OCI-LY3 (cell line): Measurements from ENCODE around the gene TBATA.

Experiments
- EZH2phosphoT487 ChIP-seq: fragments of 200-600 bp; shearing (Covaris generic); IDR thresholded peaks from 2 replicates; pipeline ENCODE4 v1.6.1; 2018; ENCODE audit warnings: antibody characterized with exemption, mixed run types, low read depth
- TF ChIP-seq, protein P1 (sequence below): fragments of 200-600, 300-600 bp; sonication (generic); IDR thresholded peaks from 2 replicates; pipeline ENCODE4 v1.5.1; 2014; ENCODE audit warnings: antibody characterized with exemption, low read length, low read depth

DNA sequence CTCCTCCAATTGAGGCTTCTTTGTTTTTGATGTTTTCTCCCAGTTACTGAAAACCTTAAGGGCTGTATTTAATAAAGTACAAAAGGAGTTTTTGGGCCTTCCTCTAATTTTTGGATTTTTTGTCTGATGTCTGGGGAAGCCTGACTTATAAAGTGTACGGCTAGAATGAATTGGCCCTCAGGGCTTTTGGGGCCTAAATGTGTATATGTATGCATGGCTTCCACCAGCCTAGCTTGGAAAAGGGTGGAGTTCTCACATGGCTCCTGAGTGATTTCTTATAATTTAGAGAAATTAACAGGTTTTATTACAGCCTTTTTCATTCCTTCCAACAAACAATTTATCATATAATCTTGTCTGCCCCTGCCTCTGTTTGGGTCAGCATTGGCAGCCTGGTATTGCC is 10.4 kb upstream of the TBATA start:
- TF ChIP-seq EZH2phosphoT487 = no peak
- TF ChIP-seq, protein P1, sequence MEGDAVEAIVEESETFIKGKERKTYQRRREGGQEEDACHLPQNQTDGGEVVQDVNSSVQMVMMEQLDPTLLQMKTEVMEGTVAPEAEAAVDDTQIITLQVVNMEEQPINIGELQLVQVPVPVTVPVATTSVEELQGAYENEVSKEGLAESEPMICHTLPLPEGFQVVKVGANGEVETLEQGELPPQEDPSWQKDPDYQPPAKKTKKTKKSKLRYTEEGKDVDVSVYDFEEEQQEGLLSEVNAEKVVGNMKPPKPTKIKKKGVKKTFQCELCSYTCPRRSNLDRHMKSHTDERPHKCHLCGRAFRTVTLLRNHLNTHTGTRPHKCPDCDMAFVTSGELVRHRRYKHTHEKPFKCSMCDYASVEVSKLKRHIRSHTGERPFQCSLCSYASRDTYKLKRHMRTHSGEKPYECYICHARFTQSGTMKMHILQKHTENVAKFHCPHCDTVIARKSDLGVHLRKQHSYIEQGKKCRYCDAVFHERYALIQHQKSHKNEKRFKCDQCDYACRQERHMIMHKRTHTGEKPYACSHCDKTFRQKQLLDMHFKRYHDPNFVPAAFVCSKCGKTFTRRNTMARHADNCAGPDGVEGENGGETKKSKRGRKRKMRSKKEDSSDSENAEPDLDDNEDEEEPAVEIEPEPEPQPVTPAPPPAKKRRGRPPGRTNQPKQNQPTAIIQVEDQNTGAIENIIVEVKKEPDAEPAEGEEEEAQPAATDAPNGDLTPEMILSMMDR = no peak
